ENCODE data around the gene SLC12A3.
"Not testable (repeated sequence)": the region's sequence is repeated elsewhere in the genome, so short reads cannot be mapped to it uniquely, and the experiment has no call there.

The SLC12A3 gene

GRCh38 chr16:56923481-56924091, 58.6 kb downstream of the SLC12A3 start:
- no peak for DNase-seq

- no peak for DNase-seq
These were observed 62.5 kb downstream of the SLC12A3 start for GRCh38 chr16:56927471-56927870.

- DNase-seq: no peak
These were observed 64.6 kb downstream of the SLC12A3 start for GRCh38 chr16:56929639-56930038.

- peak; percentile 72 to 79 for DNase-seq
These were observed 65.7 kb downstream of the SLC12A3 start for GRCh38 chr16:56930486-56931270.

GRCh38 chr16:56931271-56931891, 66.4 kb downstream of the SLC12A3 start:
- DNase-seq: peak in 1 of 2 experiments; percentile 71

GRCh38 chr16:56931892-56932720, 67.1 kb downstream of the SLC12A3 start, which contains the start of gene HERPUD1:
Gene HERPUD1, plus strand, starts transcription at chr16:56932142. Its CDS starts 103 bp downstream, at chr16:56932245.
- peak; percentile 94 to 96 for DNase-seq

- DNase-seq: peak; percentile 13 to 44
These were observed 68.0 kb downstream of the SLC12A3 start for GRCh38 chr16:56932721-56933619.

GRCh38 chr16:56933828-56934598, 69.0 kb downstream of the SLC12A3 start:
- no peak for DNase-seq

- DNase-seq: not testable (repeated sequence)
These were observed 69.7 kb downstream of the SLC12A3 start for GRCh38 chr16:56934599-56935145.

- DNase-seq: no peak
These were observed 70.2 kb downstream of the SLC12A3 start for GRCh38 chr16:56935201-56935600.

GRCh38 chr16:56936491-56936890, 71.5 kb downstream of the SLC12A3 start:
- no peak for DNase-seq

- no peak for DNase-seq
These were observed 71.9 kb downstream of the SLC12A3 start for GRCh38 chr16:56936950-56937349.

- no peak for DNase-seq
These were observed 73.9 kb downstream of the SLC12A3 start for GRCh38 chr16:56938664-56939513.

- no peak for DNase-seq
These were observed 74.8 kb downstream of the SLC12A3 start for GRCh38 chr16:56939801-56940200.

GRCh38 chr16:56941092-56941491, 76.1 kb downstream of the SLC12A3 start:
- DNase-seq: no peak

GRCh38 chr16:56941856-56942331, 76.9 kb downstream of the SLC12A3 start:
- no peak for DNase-seq

GRCh38 chr16:56943761-56944375, 78.9 kb downstream of the SLC12A3 start:
- no peak for DNase-seq

- no peak for DNase-seq
These were observed 80.2 kb downstream of the SLC12A3 start for GRCh38 chr16:56944954-56945839.
